Endodermal cell (in vitro differentiated cells): ENCODE results near the gene INTS11. TPM values are rescaled to one million over a fixed set of nuclear protein-coding genes. Genes with fewer than 3 reads are reported as not detected.
"Not testable (repeated sequence)": the region's sequence is repeated elsewhere in the genome, so short reads cannot be mapped to it uniquely, and the experiment has no call there.

Source experiments
- DNase-seq: peaks from one replicate; pipeline ENCODE4 v3.0.0-alpha.2; 2017
- H3K27ac ChIP-seq: 2 replicates; pipeline ENCODE4 v1.5.1; 2013; ENCODE audit warnings: mild to moderate bottlenecking, low read depth, low read length, moderate library complexity
- H3K27me3 ChIP-seq: 2 replicates; pipeline ENCODE4 v1.6.1; 2013; ENCODE audit warnings: mild to moderate bottlenecking, low read length, moderate library complexity; ENCODE audit not compliant: insufficient read depth, control insufficient read depth, poor library complexity, severe bottlenecking
- H3K36me3 ChIP-seq: 2 replicates; pipeline ENCODE4 v1.7.0; 2013; ENCODE audit warnings: mild to moderate bottlenecking, low read length, moderate library complexity; ENCODE audit not compliant: control insufficient read depth, insufficient read depth
- H3K4me1 ChIP-seq: one replicate; pipeline ENCODE4 v1.7.0; 2013; ENCODE audit warnings: low read length; ENCODE audit not compliant: control insufficient read depth, insufficient read depth
- H3K4me3 ChIP-seq: 2 replicates; pipeline ENCODE4 v1.5.1; 2013; ENCODE audit warnings: mild to moderate bottlenecking, low read length, moderate library complexity
- H3K9ac ChIP-seq: 2 replicates; pipeline ENCODE4 v1.6.1; 2013; ENCODE audit warnings: mild to moderate bottlenecking, low read length, moderate library complexity; ENCODE audit not compliant: poor library complexity, severe bottlenecking; ENCODE audit errors: extremely low read depth
- H3K9me3 ChIP-seq: 2 replicates; pipeline ENCODE4 v1.6.1; 2013; ENCODE audit warnings: mild to moderate bottlenecking, low read length, moderate library complexity; ENCODE audit not compliant: control insufficient read depth
- H3K27ac Mint-ChIP-seq: 2 replicates; pipeline ENCODE4 v1.8.0; 2020; ENCODE audit warnings: mixed read lengths
- H3K27me3 Mint-ChIP-seq: 2 replicates; pipeline ENCODE4 v1.8.0; 2021; ENCODE audit warnings: mild to moderate bottlenecking, mixed read lengths; ENCODE audit not compliant: insufficient read depth
- H3K36me3 Mint-ChIP-seq: 2 replicates; pipeline ENCODE4 v1.8.0; 2020; ENCODE audit warnings: low read depth, mixed read lengths
- H3K4me1 Mint-ChIP-seq: 2 replicates; pipeline ENCODE4 v1.8.0; 2020; ENCODE audit warnings: mixed read lengths
- H3K4me3 Mint-ChIP-seq: 2 replicates; pipeline ENCODE4 v1.8.0; 2020; ENCODE audit warnings: mild to moderate bottlenecking, moderate library complexity, mixed read lengths
- H3K9me3 Mint-ChIP-seq: 2 replicates; pipeline ENCODE4 v1.8.0; 2020; ENCODE audit warnings: mild to moderate bottlenecking, mixed read lengths
- WGBS, 2 experiments: methylation state at CpG; one replicate each; pipeline versions ENCODE4 v1.1.5 to v1.1.7; 2013; ENCODE audit warnings: missing lambda C conversion rate in 2 of 2, mixed read lengths in 1 of 2; ENCODE audit not compliant: insufficient coverage in 1 of 2, insufficient read length in 1 of 2; 5-methylcytosine and 5-hydroxymethylcytosine counted together
- total RNA-seq, 2 donors: library from RNA; stranded (reverse); fragmentation: NEBNext Ultra II Directional in 1 of 2; extraction: Animal tissue kit (Norgen Biotek cat#: 25700) in 1 of 2; gene quantifications; 2 replicates in 1 of 2; 3 replicates in 1 of 2; pipeline ENCODE4 v1.2.1, GENCODE V29; 2021
- TF ChIP-seq, protein P1 (sequence below): fragments of 200-600 bp; sonication (generic); conservative IDR thresholded peaks from 2 replicates; pipeline ENCODE4 v1.5.0; 2021; ENCODE audit warnings: antibody characterized with exemption, mild to moderate bottlenecking

Gene INTS11
- total RNA-seq, 2 donors from 2014 or later, result 146 to 153 TPM

DNA sequence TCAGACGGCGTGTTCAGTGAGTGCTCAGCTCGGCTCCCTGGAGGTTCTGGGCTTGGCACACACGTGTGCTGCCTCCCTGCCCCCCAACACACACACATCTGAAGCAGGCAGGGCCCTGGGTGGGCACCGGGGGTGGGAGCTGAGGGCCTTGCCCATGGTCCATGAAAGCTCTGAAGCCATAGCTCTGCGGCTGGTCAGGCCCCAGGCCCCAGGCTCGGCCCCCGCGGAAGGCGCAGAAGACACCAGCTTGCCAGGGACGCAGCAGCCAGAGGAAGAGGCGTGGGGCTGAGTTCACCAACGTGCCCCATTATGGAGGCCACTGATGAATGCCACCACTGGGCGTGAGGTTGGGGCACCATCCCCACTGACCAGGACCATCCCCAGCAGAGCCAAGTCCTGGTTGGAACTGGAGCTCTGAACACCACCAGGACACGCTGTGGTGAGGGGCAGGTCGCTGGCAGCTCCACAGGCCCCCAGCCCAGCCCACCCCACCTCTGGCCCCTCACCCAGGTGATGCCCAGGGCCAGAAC is 46.4 kb upstream of the INTS11 start:
- WGBS, 2 experiments, result 94 to 96% methylated on average over 11 to 16 of the region's 16 CpGs
- H3K27ac ChIP-seq, result no peak overlapping the region
- H3K4me1 Mint-ChIP-seq, result peaks cover 4% of the 10 kb centered on the region
- H3K9me3 ChIP-seq, result peaks cover 17% of the 10 kb centered on the region
- no peaks in the 10 kb centered on the region for H3K27me3 ChIP-seq
- H3K36me3 Mint-ChIP-seq, result peaks cover 8% of the 10 kb centered on the region
- peaks cover 3% of the 10 kb centered on the region for H3K9me3 Mint-ChIP-seq
- no peaks in the 10 kb centered on the region for H3K4me1 ChIP-seq
- no peak overlapping the region for H3K4me3 ChIP-seq
- no peak overlapping the region for H3K4me3 Mint-ChIP-seq
- no peak for DNase-seq
- H3K27ac Mint-ChIP-seq, result no peak overlapping the region
- TF ChIP-seq, protein P1, sequence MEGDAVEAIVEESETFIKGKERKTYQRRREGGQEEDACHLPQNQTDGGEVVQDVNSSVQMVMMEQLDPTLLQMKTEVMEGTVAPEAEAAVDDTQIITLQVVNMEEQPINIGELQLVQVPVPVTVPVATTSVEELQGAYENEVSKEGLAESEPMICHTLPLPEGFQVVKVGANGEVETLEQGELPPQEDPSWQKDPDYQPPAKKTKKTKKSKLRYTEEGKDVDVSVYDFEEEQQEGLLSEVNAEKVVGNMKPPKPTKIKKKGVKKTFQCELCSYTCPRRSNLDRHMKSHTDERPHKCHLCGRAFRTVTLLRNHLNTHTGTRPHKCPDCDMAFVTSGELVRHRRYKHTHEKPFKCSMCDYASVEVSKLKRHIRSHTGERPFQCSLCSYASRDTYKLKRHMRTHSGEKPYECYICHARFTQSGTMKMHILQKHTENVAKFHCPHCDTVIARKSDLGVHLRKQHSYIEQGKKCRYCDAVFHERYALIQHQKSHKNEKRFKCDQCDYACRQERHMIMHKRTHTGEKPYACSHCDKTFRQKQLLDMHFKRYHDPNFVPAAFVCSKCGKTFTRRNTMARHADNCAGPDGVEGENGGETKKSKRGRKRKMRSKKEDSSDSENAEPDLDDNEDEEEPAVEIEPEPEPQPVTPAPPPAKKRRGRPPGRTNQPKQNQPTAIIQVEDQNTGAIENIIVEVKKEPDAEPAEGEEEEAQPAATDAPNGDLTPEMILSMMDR, result no peak
- H3K36me3 ChIP-seq, result peaks cover 12% of the 10 kb centered on the region
- peaks cover 5% of the 10 kb centered on the region for H3K27me3 Mint-ChIP-seq
- H3K9ac ChIP-seq, result no peak overlapping the region

DNA sequence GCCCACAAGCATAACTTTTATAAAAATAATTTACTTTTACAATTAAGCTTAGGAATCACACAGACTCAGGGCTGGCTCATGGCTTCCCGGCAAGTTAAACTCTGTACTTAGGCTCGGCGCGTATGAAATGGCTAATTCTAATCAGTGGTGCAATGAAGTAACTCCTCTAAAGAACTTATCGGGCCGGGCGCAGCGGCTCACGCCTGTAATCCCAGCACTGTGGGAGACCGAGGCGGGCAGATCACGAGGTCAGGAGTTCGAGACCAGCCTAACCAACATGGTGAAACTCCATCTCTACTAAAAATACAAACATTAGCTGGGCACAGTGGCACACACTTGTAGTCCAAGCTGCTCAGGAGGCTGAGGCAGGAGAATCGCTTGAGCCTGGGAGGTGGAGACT is 45.6 kb upstream of the INTS11 start:
- H3K27me3 Mint-ChIP-seq, H3K27me3 ChIP-seq, DNase-seq, H3K4me1 ChIP-seq, H3K4me1 Mint-ChIP-seq, H3K27ac Mint-ChIP-seq, H3K9me3 Mint-ChIP-seq, H3K27ac ChIP-seq, H3K9ac ChIP-seq, H3K4me3 Mint-ChIP-seq, H3K36me3 Mint-ChIP-seq, H3K4me3 ChIP-seq: not testable (repeated sequence)
- WGBS, 2 experiments, result 97 to 98% methylated on average over 5 to 14 of the region's 14 CpGs
- Histone ChIP-seq H3K36me3 (peaks cover 12% of the 10 kb centered on the region), H3K9me3 (peaks cover 19% of the 10 kb centered on the region)

DNA sequence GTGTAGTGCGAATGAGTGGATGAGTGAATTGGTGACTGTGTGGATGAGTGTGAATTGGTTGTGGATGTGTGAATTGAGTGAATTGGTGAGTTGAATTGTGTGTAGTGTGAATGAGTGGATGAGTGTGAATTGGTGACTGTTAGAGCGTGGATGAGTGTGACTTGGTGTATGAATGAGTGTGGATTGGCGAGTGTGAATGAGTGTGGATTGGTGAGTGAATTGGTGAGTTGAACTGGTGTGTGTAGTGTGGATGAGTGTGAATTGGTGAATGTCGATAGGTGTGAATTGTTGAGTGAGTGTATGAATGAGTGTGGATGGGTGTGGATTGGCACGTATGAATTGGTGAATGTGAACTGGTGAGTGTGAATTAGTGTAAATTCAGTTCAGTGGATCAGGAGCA is 42.9 kb upstream of the INTS11 start:
- peaks cover under 1% of the 10 kb centered on the region for H3K4me1 Mint-ChIP-seq
- H3K27ac Mint-ChIP-seq, result no peak overlapping the region
- Histone ChIP-seq H3K27ac (no peak overlapping the region), H3K36me3 (peaks cover 6% of the 10 kb centered on the region), H3K4me1 (no peaks in the 10 kb centered on the region), H3K27me3 (no peaks in the 10 kb centered on the region), H3K9me3 (peaks cover 19% of the 10 kb centered on the region), H3K4me3 (no peak overlapping the region), H3K9ac (no peak overlapping the region)
- H3K9me3 Mint-ChIP-seq, result peaks cover 3% of the 10 kb centered on the region
- H3K27me3 Mint-ChIP-seq, result peaks cover 8% of the 10 kb centered on the region
- TF ChIP-seq, protein P1, result no peak
- no peak for DNase-seq
- no peak overlapping the region for H3K4me3 Mint-ChIP-seq
- WGBS, 2 experiments, result 95 to 97% methylated on average over 4 to 5 of the region's 5 CpGs
- H3K36me3 Mint-ChIP-seq, result no peaks in the 10 kb centered on the region

DNA sequence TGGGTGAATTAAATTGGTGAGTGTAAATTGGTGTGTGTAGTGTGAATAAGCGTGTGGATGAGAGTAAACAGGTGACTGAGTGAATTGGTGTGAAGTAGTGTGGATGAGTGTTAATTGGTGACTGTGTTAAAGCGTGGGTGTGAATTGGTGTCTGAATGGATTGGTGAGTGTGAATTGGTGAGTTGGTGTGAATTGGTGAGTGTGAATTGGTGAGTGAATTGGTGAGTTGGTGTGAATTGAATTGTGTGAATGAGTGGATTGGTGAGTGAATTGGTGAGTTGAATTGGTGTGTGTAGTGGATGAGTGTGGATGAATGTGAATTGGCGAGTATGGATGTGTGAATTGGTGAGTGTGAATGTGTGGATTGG is 42.2 kb upstream of the INTS11 start:
- H3K36me3 Mint-ChIP-seq, result no peaks in the 10 kb centered on the region
- H3K27me3 ChIP-seq, result no peaks in the 10 kb centered on the region
- no peak overlapping the region for H3K9ac ChIP-seq
- peaks cover 6% of the 10 kb centered on the region for H3K4me1 Mint-ChIP-seq
- no peak overlapping the region for H3K4me3 Mint-ChIP-seq
- H3K27ac Mint-ChIP-seq, result no peak overlapping the region
- peaks cover 3% of the 10 kb centered on the region for H3K9me3 Mint-ChIP-seq
- H3K27ac ChIP-seq, result no peak overlapping the region
- H3K4me3 ChIP-seq, result peak overlapping the region; percentile 37
- TF ChIP-seq, protein P1, result no peak
- H3K27me3 Mint-ChIP-seq, result peaks cover 12% of the 10 kb centered on the region
- no peaks in the 10 kb centered on the region for H3K4me1 ChIP-seq
- no peak for DNase-seq
- WGBS, 2 experiments, result 93 to 94% methylated on average over 3 of the region's 3 CpGs
- peaks cover 5% of the 10 kb centered on the region for H3K36me3 ChIP-seq
- H3K9me3 ChIP-seq, result peaks cover 19% of the 10 kb centered on the region
